Aorta (tissue), 5 donors: Measurements from ENCODE around the gene TUBB1. TPM values are rescaled to one million over a fixed set of nuclear protein-coding genes. Genes with fewer than 3 reads are reported as not detected.

Experiments used
- ATAC-seq: fragments of 200-7000 bp; cut with Tn5 transposase; one replicate; pipeline ENCODE4 v1.9.1; 2022; ENCODE audit warnings: moderate library complexity; ENCODE audit not compliant: low FRiP score
- DNase-seq, 2 donors: peaks; one replicate each; pipeline ENCODE4 v3.0.0-alpha.2; 2020
- H3K27ac ChIP-seq, 2 donors: one replicate each; pipeline ENCODE4 v1.5.1; 2013; ENCODE audit warnings: low read length in 2 of 2, mild to moderate bottlenecking in 2 of 2, moderate library complexity in 2 of 2, control low read depth in 1 of 2, inconsistent platforms in 1 of 2, low read depth in 1 of 2
- H3K27me3 ChIP-seq, 2 donors: one replicate each; pipeline ENCODE4 v1.6.1; 2013; ENCODE audit warnings: control low read depth in 1 of 2, low read length in 1 of 2, mild to moderate bottlenecking in 1 of 2, moderate library complexity in 1 of 2; ENCODE audit not compliant: insufficient read depth in 2 of 2, control insufficient read depth in 1 of 2
- H3K36me3 ChIP-seq, 2 donors: one replicate each; pipeline ENCODE4 v1.6.1; 2013; ENCODE audit warnings: control low read depth in 1 of 2, low read length in 1 of 2, mild to moderate bottlenecking in 1 of 2; ENCODE audit not compliant: insufficient read depth in 2 of 2, control insufficient read depth in 1 of 2
- H3K4me1 ChIP-seq, 2 donors: one replicate each; pipeline ENCODE4 v1.6.1; 2013; ENCODE audit warnings: low read length in 2 of 2, control low read depth in 1 of 2, mild to moderate bottlenecking in 1 of 2, moderate library complexity in 1 of 2; ENCODE audit not compliant: insufficient read depth in 2 of 2, control insufficient read depth in 1 of 2
- H3K4me3 ChIP-seq, 2 donors: one replicate each; pipeline ENCODE4 v1.5.1; 2013; ENCODE audit warnings: low read length in 2 of 2, control low read depth in 1 of 2, mild to moderate bottlenecking in 1 of 2
- H3K9me3 ChIP-seq: one replicate; pipeline ENCODE4 v1.6.1; 2013; ENCODE audit warnings: mild to moderate bottlenecking, low read length; ENCODE audit not compliant: control insufficient read depth
- WGBS, 2 donors: extraction: QIAGEN DNeasy Blood & Tissue Kit; methylation state at CpG; one replicate each; pipeline ENCODE4 v1.1.7; 2013; 5-methylcytosine and 5-hydroxymethylcytosine counted together
- intact Hi-C, 2 donors: fragments of 100-400 bp; cut with DNase I; formaldehyde crosslinking; loops; one replicate each; pipeline versions ENCODE4 v1.14.2 to v1.15.0; 2022
- polyA plus RNA-seq, 2 donors: library from polyadenylated mRNA; stranded (reverse); fragments of 200-250 nt; gene quantifications; one replicate each; pipeline ENCODE4 v1.2.3, GENCODE V29; 2013
- total RNA-seq, 2 donors: library from RNA; stranded (reverse); fragmentation: NEBNext Ultra II Directional; extraction: Animal tissue kit (Norgen Biotek cat#: 25700); gene quantifications; one replicate each; pipeline ENCODE4 v1.2.1, GENCODE V29; 2021
- donor health status: healthy with polysubstance abuse.
- donor health status: Bipolar disorder and iron deficiency.
- donor health status: DM: no; HTN: no; CAD: no.
- donor health status: DM: no; HTN: no; CAD: no.
- donor health status: DM: yes; HTN: yes; CAD: no.

Gene TUBB1
- total and polyA plus RNA-seq, 4 donors, result 0.15 to 2.1 TPM; not detected in 2

- Histone ChIP-seq H3K27ac (no peak overlapping the region), H3K9me3 (no peaks in the 10 kb centered on the region), H3K27me3 (no peaks in the 10 kb centered on the region), H3K4me3 (no peak overlapping the region), H3K4me1 (no peaks in the 10 kb centered on the region), H3K36me3 (no peaks in the 10 kb centered on the region)
- intact Hi-C loops, result no loop called here
- no peak for DNase-seq
- 29 to 30% methylated on average over 22 of the region's 22 CpGs for WGBS, 2 donors
- ATAC-seq, result no peak
These were observed 44.4 kb downstream of the TUBB1 start for GRCh38 chr20:59063358-59064213.

DNA sequence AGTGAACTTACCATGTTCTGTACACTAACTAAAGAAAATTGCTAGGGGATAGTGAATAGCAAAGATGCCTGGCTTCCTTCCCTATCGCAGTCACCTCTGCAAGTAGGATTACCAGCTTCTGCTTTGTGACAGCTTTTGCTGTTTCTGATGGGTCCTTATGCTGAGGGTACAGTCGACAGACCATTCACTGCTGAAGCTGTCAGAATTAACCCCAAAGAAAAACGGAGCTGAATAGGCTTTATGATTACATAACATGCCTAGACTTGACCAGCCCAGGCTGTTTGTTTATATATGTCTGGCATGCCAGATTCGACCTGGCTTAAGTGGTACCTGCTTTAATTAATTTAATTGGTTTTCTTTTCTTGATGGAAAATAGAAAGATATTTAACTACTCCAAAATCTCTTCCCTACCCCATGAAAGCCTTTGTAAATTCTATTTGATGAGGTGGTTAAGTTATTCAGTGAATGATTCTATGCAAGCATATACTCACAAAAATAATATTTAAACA lies 45.0 kb downstream of the TUBB1 start:
- Histone ChIP-seq H3K4me3 (no peak overlapping the region), H3K9me3 (no peaks in the 10 kb centered on the region), H3K27ac (no peak overlapping the region), H3K4me1 (no peaks in the 10 kb centered on the region), H3K27me3 (no peaks in the 10 kb centered on the region), H3K36me3 (no peaks in the 10 kb centered on the region)
- DNase-seq, result no peak
- intact Hi-C loops, result no loop called here
- 16 to 26% methylated on average over 4 of the region's 4 CpGs for WGBS, 2 donors
- ATAC-seq, result no peak

DNA sequence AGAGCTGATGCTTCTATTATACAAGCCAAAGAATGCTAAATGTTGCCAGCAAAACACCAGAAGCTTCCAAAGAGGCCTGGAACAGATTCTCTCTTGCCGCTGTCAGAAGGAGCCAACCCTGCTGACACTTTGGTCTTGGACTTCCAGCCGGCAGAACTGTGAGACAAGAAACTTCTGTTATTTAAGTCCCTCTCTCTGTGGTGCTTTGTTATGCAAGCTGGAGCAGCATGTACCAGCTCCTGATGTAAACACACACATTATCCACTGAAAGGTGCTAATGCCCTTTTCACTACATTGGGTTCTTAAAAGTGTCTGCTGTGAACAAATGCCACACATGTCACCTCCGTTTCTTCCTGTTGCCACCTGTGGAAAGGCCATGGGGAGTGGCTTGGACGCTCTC lies 49.3 kb downstream of the TUBB1 start:
- WGBS, 2 donors, result 78 to 79% methylated on average over 4 of the region's 4 CpGs
- intact Hi-C loops, result no loop called here
- no peak for DNase-seq

DNA sequence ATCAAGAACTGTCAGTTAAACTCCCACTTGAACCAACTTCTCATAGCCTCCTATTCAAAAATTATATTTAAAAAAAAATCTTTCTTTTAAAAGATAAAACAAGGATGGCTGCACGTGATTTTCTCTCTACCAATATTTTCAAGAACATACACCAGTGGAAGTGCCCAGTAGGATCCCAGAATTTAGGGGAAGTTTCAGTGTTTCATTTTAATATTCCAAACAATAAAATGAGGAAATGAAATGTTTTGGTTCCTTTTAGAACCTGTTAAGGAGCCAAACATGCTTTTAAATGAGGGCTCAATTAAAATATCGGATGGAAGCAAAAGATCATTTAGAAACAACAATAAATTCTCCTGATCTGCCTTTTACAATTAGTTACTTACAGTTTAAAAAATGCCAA lies 49.8 kb downstream of the TUBB1 start:
- Histone ChIP-seq H3K9me3 (peaks cover 1% of the 10 kb centered on the region), H3K27ac (no peak overlapping the region), H3K27me3 (no peaks in the 10 kb centered on the region), H3K4me1 (no peaks in the 10 kb centered on the region), H3K36me3 (no peaks in the 10 kb centered on the region), H3K4me3 (no peak overlapping the region)
- no peak for DNase-seq
- ATAC-seq, result no peak
- intact Hi-C loops, result no loop called here
- WGBS, 2 donors, result 41 to 48% methylated on average over 2 of the region's 2 CpGs

More for the DNA sequence above, 49.3 kb downstream of the TUBB1 start:
- no peak overlapping the region for H3K27ac ChIP-seq
- H3K9me3 ChIP-seq, result peaks cover 1% of the 10 kb centered on the region
- ATAC-seq, result no peak
- no peaks in the 10 kb centered on the region for H3K36me3 ChIP-seq
- H3K4me3 ChIP-seq, result no peak overlapping the region
- no peaks in the 10 kb centered on the region for H3K4me1 ChIP-seq
- no peaks in the 10 kb centered on the region for H3K27me3 ChIP-seq

GRCh38 chr20:59071216-59071615 lies 52.0 kb downstream of the TUBB1 start:
- WGBS, 2 donors, result 87 to 92% methylated on average over 1 of the region's 1 CpG
- Histone ChIP-seq H3K4me1 (no peaks in the 10 kb centered on the region), H3K9me3 (peaks cover 1% of the 10 kb centered on the region), H3K36me3 (no peaks in the 10 kb centered on the region), H3K27me3 (no peaks in the 10 kb centered on the region), H3K27ac (no peak overlapping the region), H3K4me3 (no peak overlapping the region)
- ATAC-seq (no peak), DNase-seq (no peak)
- intact Hi-C loops, result no loop called here

DNA sequence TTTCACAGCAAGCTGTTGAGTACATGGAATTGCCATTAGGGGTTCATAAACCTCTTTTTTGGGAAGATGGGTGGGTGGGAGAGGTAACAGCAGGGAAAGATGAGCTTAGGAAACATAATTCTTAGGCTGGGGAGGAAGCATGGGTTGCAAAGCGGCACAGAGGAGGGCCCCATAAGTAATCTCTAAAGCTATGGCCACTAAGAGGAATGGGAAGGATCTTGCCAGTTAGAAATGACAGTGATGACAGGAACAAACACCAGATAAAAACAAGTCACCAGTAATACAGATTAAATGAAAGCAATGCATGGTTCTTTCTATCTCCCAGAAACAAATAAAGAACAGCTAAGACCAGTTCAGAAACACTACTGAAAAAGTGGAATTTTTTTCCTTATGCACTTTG lies 54.4 kb downstream of the TUBB1 start:
- Histone ChIP-seq H3K4me1 (no peaks in the 10 kb centered on the region), H3K9me3 (peaks cover 4% of the 10 kb centered on the region), H3K36me3 (no peaks in the 10 kb centered on the region), H3K27me3 (peaks cover 0 to 3% of the 10 kb centered on the region in 2 donors), H3K4me3 (no peak overlapping the region), H3K27ac (no peak overlapping the region)
- no peak for ATAC-seq
- intact Hi-C loops, result no loop called here
- no peak for DNase-seq
- 81 to 86% methylated on average over 1 of the region's 1 CpG for WGBS, 2 donors

DNA sequence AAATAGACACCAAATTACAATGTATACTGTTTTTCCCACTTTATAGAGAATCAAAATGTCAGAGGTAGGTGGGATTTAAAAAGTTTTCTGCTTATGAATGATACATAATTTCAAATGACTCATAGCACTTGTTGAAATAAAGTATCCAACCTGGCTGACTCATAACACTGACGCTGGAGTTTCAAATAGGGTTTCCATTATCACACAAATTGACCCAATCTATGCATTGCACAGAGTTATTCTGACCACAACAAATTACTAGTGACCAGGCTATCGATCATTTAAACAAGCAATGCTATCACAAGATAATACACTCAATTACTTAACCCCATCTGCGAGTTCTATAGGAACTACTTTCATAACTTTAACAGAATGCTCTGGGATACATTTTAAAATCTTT lies 55.2 kb downstream of the TUBB1 start:
- ATAC-seq, result no peak

DNA sequence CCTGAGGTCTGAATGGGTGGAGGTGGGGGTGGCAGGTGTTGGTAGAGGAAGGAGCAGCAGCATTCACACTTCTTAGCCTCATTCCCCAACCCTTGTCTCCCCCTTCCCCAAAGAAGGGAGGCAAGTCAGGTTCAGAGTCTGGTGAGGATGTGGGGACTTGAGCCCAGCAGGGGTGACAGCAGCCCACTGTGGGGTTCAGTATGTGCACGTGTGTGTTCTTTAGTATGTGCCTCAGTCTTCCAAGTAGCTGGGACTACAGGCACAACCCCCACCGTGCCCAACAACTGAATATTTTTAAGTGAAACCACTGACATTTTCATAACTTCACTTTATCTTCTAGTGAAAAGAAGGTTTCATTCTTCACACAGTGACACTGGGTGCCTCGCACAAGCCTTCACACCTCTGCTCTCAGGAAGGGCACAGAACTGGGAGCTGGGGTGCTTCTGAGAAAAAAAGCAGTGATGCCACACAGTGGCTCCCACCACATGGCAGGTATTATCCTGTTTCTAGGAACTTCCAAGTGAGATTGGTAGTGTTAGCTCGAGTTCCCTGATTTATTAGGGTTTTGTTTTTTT lies 56.8 kb downstream of the TUBB1 start:
- H3K4me3 ChIP-seq, result no peak overlapping the region
- H3K36me3 ChIP-seq, result no peaks in the 10 kb centered on the region
- WGBS, 2 donors, result 58 to 70% methylated on average over 4 of the region's 4 CpGs
- H3K27ac ChIP-seq, result no peak overlapping the region
- DNase-seq (no peak), ATAC-seq (no peak)
- intact Hi-C loops, result no loop called here
- H3K27me3 ChIP-seq, result peaks cover 0 to 3% of the 10 kb centered on the region in 2 donors
- no peaks in the 10 kb centered on the region for H3K4me1 ChIP-seq
- peaks cover 3% of the 10 kb centered on the region for H3K9me3 ChIP-seq

More for the DNA sequence above, 55.2 kb downstream of the TUBB1 start:
- intact Hi-C loops, result no loop called here
- H3K36me3 ChIP-seq, result no peaks in the 10 kb centered on the region
- no peak for DNase-seq
- no peaks in the 10 kb centered on the region for H3K4me1 ChIP-seq
- H3K9me3 ChIP-seq, result peaks cover 4% of the 10 kb centered on the region
- H3K4me3 ChIP-seq, result no peak overlapping the region
- WGBS, 2 donors, result 23 to 30% methylated on average over 3 of the region's 3 CpGs
- H3K27me3 ChIP-seq, result peaks cover 0 to 3% of the 10 kb centered on the region in 2 donors
- no peak overlapping the region for H3K27ac ChIP-seq
